ENCODE measurements around the gene ZDHHC11.
"Not testable (repeated sequence)": the region's sequence is repeated elsewhere in the genome, so short reads cannot be mapped to it uniquely, and the experiment has no call there.

ZDHHC11 gene

GRCh38 chr5:856531-857425 lies 6.0 kb upstream of the ZDHHC11 start:
- no peak for TF ChIP-seq CTCF (IDR thresholded peaks at IDR 0.05; ENCODE audit: insufficient read depth, low read length, missing control alignments)
- CTCF ChIA-PET, result no interaction called here
- POLR2A ChIA-PET, result no interaction called here
- no peak for DNase-seq (ENCODE audit: low read depth, low spot score)
- no peak overlapping the region for H3K4me3 ChIP-seq (ENCODE audit: low read depth, low read length)

- DNase-seq (ENCODE audit: low read depth, low spot score), result no peak
- H3K4me3 ChIP-seq (ENCODE audit: low read depth, low read length), result no peak overlapping the region
- no peak for TF ChIP-seq CTCF (IDR thresholded peaks at IDR 0.05; ENCODE audit: insufficient read depth, low read length, missing control alignments)
- CTCF ChIA-PET, result no interaction called here
- POLR2A ChIA-PET, result no interaction called here
Measured at GRCh38 chr5:855771-856530, 5.2 kb upstream of the ZDHHC11 start.

- H3K4me3 ChIP-seq (ENCODE audit: low read depth, low read length), result no peak overlapping the region
- TF ChIP-seq CTCF (IDR thresholded peaks at IDR 0.05; ENCODE audit: insufficient read depth, low read length, missing control alignments), result no peak
- CTCF ChIA-PET, result no interaction called here
- no peak for DNase-seq (ENCODE audit: low read depth, low spot score)
- POLR2A ChIA-PET, result no interaction called here
Measured at GRCh38 chr5:854966-855743, 4.4 kb upstream of the ZDHHC11 start.

GRCh38 chr5:854217-854616 lies 3.4 kb upstream of the ZDHHC11 start:
- no peak for DNase-seq (ENCODE audit: low read depth, low spot score)
- CTCF ChIA-PET, result no interaction called here
- H3K4me3 ChIP-seq (ENCODE audit: low read depth, low read length), result no peak overlapping the region
- TF ChIP-seq CTCF (IDR thresholded peaks at IDR 0.05; ENCODE audit: insufficient read depth, low read length, missing control alignments), result no peak
- POLR2A ChIA-PET, result no interaction called here

- H3K4me3 ChIP-seq (ENCODE audit: low read depth, low read length); DNase-seq (ENCODE audit: low read depth, low spot score); CTCF ChIA-PET; POLR2A ChIA-PET: not testable (repeated sequence)
Measured at GRCh38 chr5:853416-854090, 2.8 kb upstream of the ZDHHC11 start.

Data from AG04449 (cell line).